Natural killer cell (primary cell): ENCODE results near the gene HTR3B. TPM values are rescaled to one million over a fixed set of nuclear protein-coding genes. Genes with fewer than 3 reads are reported as not detected.

Experiments used
- ATAC-seq, 3 donors: fragments of 150-1000 bp in 2 of 3; fragments of 200-7000 bp in 1 of 3; cut with Tn5 transposase; 1 replicate in 1 of 3; 2 replicates in 2 of 3; pipeline ENCODE4 v1.10.0; 2021; ENCODE audit warnings: mild to moderate bottlenecking in 2 of 3, moderate library complexity in 2 of 3
- DNase-seq, 2 donors: peaks; one replicate each; pipeline versions ENCODE4 v3.0.0 to v3.0.0-alpha.2; 2013 to 2021; ENCODE audit warnings: mixed read lengths in 1 of 2
- H3K27ac ChIP-seq: one replicate; pipeline ENCODE4 v1.5.1; 2013; ENCODE audit warnings: mild to moderate bottlenecking, low read length
- H3K27me3 ChIP-seq: one replicate; pipeline ENCODE4 v1.6.1; 2013; ENCODE audit warnings: low read length; ENCODE audit not compliant: control insufficient read depth, insufficient read depth
- H3K36me3 ChIP-seq: one replicate; pipeline ENCODE4 v1.6.1; 2013; ENCODE audit warnings: low read length; ENCODE audit not compliant: control insufficient read depth, insufficient read depth
- H3K4me1 ChIP-seq: one replicate; pipeline ENCODE4 v1.6.1; 2013; ENCODE audit warnings: low read length; ENCODE audit not compliant: control insufficient read depth, insufficient read depth
- H3K4me3 ChIP-seq: one replicate; pipeline ENCODE4 v1.5.1; 2013; ENCODE audit warnings: low read length
- H3K9me3 ChIP-seq: one replicate; pipeline ENCODE4 v1.6.1; 2013; ENCODE audit warnings: low read length; ENCODE audit not compliant: control insufficient read depth, insufficient read depth
- H3K27ac Mint-ChIP-seq, 2 donors: one replicate each; pipeline ENCODE4 v1.8.0; 2022; ENCODE audit warnings: mild to moderate bottlenecking in 2 of 2, mixed read lengths in 2 of 2, moderate library complexity in 1 of 2
- H3K27me3 Mint-ChIP-seq, 2 donors: one replicate each; pipeline ENCODE4 v1.8.0; 2022; ENCODE audit warnings: low read depth in 2 of 2, mixed read lengths in 2 of 2
- H3K36me3 Mint-ChIP-seq: one replicate; pipeline ENCODE4 v1.8.0; 2022; ENCODE audit warnings: mixed read lengths
- H3K4me1 Mint-ChIP-seq, 2 donors: one replicate each; pipeline ENCODE4 v1.8.0; 2022; ENCODE audit warnings: mixed read lengths in 2 of 2
- H3K4me3 Mint-ChIP-seq: one replicate; pipeline ENCODE4 v1.8.0; 2022; ENCODE audit warnings: mild to moderate bottlenecking, moderate library complexity, mixed read lengths
- H3K9me3 Mint-ChIP-seq, 2 donors: one replicate each; pipeline ENCODE4 v1.8.0; 2022; ENCODE audit warnings: mixed read lengths in 2 of 2
- CTCF ChIP-seq: fragments of 200-600 bp; IDR thresholded peaks from one replicate; pipeline ENCODE4 v1.8.0; 2022; ENCODE audit warnings: antibody characterized with exemption
- WGBS: methylation state at CpG from one replicate; pipeline ENCODE4 v1.1.7; 2013; ENCODE audit warnings: missing lambda C conversion rate; ENCODE audit not compliant: insufficient coverage; 5-methylcytosine and 5-hydroxymethylcytosine counted together
- intact Hi-C: fragments of 100-400 bp; cut with micrococcal nuclease; formaldehyde crosslinking; loops from one replicate; pipeline ENCODE4 v1.14.2; 2022
- total RNA-seq, 4 donors: library from RNA; stranded (reverse); fragments of 120-200 nt in 1 of 4; gene quantifications; one replicate each; pipeline versions ENCODE4 v1.2.3 to v1.2.4, GENCODE V29; 2013 to 2022

HTR3B gene
- total RNA-seq, 3 donors from 2014 or later (not counting 1 experiment from before 2014, with no cell fraction given) = not detected

- no peaks in the 10 kb centered on the region for H3K36me3 ChIP-seq
- H3K9me3 ChIP-seq = no peaks in the 10 kb centered on the region
- H3K4me3 Mint-ChIP-seq = no peak overlapping the region
- H3K9me3 Mint-ChIP-seq = no peaks in the 10 kb centered on the region
- no peak overlapping the region for H3K27ac ChIP-seq
- intact Hi-C loops = no loop called here
- 83% methylated on average over 4 of the region's 4 CpGs for WGBS
- H3K27me3 Mint-ChIP-seq = peaks cover 25 to 36% of the 10 kb centered on the region in 2 donors
- no peaks in the 10 kb centered on the region for H3K4me1 Mint-ChIP-seq
- no peak overlapping the region for H3K27ac Mint-ChIP-seq
- no peaks in the 10 kb centered on the region for H3K36me3 Mint-ChIP-seq
- TF ChIP-seq CTCF = no peak
- ATAC-seq = no peak
- H3K4me3 ChIP-seq = no peak overlapping the region
- peaks cover 3% of the 10 kb centered on the region for H3K4me1 ChIP-seq
- DNase-seq = no peak
- no peaks in the 10 kb centered on the region for H3K27me3 ChIP-seq
Observed at GRCh38 chr11:113949891-113950290, 45.3 kb downstream of the HTR3B start.

- whole genome bisulfite sequencing = 81% methylated on average over 4 of the region's 5 CpGs
- Histone ChIP-seq H3K27me3 (no peaks in the 10 kb centered on the region), H3K4me3 (no peak overlapping the region), H3K27ac (no peak overlapping the region), H3K36me3 (no peaks in the 10 kb centered on the region), H3K4me1 (peaks cover 3% of the 10 kb centered on the region), H3K9me3 (no peaks in the 10 kb centered on the region)
- peaks cover 25 to 34% of the 10 kb centered on the region in 2 donors for H3K27me3 Mint-ChIP-seq
- H3K27ac Mint-ChIP-seq = no peak overlapping the region
- H3K4me3 Mint-ChIP-seq = no peak overlapping the region
- intact Hi-C loops = no loop called here
- H3K36me3 Mint-ChIP-seq = no peaks in the 10 kb centered on the region
- H3K9me3 Mint-ChIP-seq = no peaks in the 10 kb centered on the region
- TF ChIP-seq CTCF = no peak
- no peak for ATAC-seq
- DNase-seq = no peak
- no peaks in the 10 kb centered on the region for H3K4me1 Mint-ChIP-seq
Observed at GRCh38 chr11:113951537-113951936, 46.9 kb downstream of the HTR3B start.

GRCh38 chr11:113952070-113952469 is 47.5 kb downstream of the HTR3B start:
- no peaks in the 10 kb centered on the region for H3K36me3 ChIP-seq
- no peak for TF ChIP-seq CTCF
- Mint-ChIP-seq H3K27ac (no peak overlapping the region), H3K9me3 (no peaks in the 10 kb centered on the region), H3K4me1 (no peaks in the 10 kb centered on the region), H3K4me3 (no peak overlapping the region), H3K27me3 (peaks cover 25 to 30% of the 10 kb centered on the region in 2 donors), H3K36me3 (no peaks in the 10 kb centered on the region)
- H3K27ac ChIP-seq = no peak overlapping the region
- WGBS = 81% methylated on average over 9 of the region's 10 CpGs
- H3K4me3 ChIP-seq = no peak overlapping the region
- intact Hi-C loops = no loop called here
- DNase-seq = no peak
- ATAC-seq = peak in 1 of 3 donors; percentile 32
- no peaks in the 10 kb centered on the region for H3K27me3 ChIP-seq
- no peaks in the 10 kb centered on the region for H3K9me3 ChIP-seq
- H3K4me1 ChIP-seq = peaks cover 3% of the 10 kb centered on the region

- no peaks in the 10 kb centered on the region for H3K27me3 ChIP-seq
- H3K27ac Mint-ChIP-seq = no peak overlapping the region
- H3K27me3 Mint-ChIP-seq = peaks cover 25 to 30% of the 10 kb centered on the region in 2 donors
- no peaks in the 10 kb centered on the region for H3K9me3 ChIP-seq
- no peak overlapping the region for H3K4me3 ChIP-seq
- no peaks in the 10 kb centered on the region for H3K4me1 Mint-ChIP-seq
- H3K4me3 Mint-ChIP-seq = no peak overlapping the region
- WGBS = 47% methylated on average over 10 of the region's 10 CpGs
- no peak overlapping the region for H3K27ac ChIP-seq
- no peak for TF ChIP-seq CTCF
- ATAC-seq (peak in 1 of 3 donors; percentile 17), DNase-seq (no peak)
- no peaks in the 10 kb centered on the region for H3K4me1 ChIP-seq
- H3K36me3 Mint-ChIP-seq = no peaks in the 10 kb centered on the region
- intact Hi-C loops = no loop called here
- no peaks in the 10 kb centered on the region for H3K9me3 Mint-ChIP-seq
- H3K36me3 ChIP-seq = no peaks in the 10 kb centered on the region
Observed at GRCh38 chr11:113952588-113952987, 48.0 kb downstream of the HTR3B start.
